UCSD-AML1 (cell line): ENCODE results near the gene ZNF526.
A peak's percentile ranks its signal among the peaks of the same experiment; 100 is the strongest.
"Not testable (repeated sequence)": the region's sequence is repeated elsewhere in the genome, so short reads cannot be mapped to it uniquely, and the experiment has no call there.

Source experiments
- DNase-seq: peaks from one replicate; lab custom pipeline; 2025; ENCODE audit not compliant: unreplicated experiment; lab: John Stamatoyannopoulos, UW

The ZNF526 gene

GRCh38 chr19:42257842-42258241, 37.7 kb downstream of the ZNF526 start:
- not testable (repeated sequence) for DNase-seq

DNA sequence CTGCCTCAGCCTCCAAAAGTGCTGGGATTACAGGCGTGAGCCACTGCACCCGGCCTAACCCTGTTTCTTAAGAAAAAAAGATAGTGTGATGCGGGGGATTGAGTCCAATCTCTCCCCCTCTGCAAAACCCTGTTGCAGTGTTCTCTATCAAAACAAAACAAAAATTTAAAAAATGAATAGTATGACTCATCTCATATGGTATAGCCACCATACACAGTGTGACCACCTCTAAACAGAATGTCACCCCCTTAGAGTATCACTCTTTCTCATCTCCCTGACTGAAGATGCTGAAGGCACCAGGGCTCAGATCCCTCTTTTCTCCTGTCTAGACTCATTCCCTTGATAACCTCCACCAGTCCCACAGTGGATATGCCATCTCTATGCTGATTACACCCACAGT, 41.7 kb downstream of the ZNF526 start:
- no peak for DNase-seq

DNA sequence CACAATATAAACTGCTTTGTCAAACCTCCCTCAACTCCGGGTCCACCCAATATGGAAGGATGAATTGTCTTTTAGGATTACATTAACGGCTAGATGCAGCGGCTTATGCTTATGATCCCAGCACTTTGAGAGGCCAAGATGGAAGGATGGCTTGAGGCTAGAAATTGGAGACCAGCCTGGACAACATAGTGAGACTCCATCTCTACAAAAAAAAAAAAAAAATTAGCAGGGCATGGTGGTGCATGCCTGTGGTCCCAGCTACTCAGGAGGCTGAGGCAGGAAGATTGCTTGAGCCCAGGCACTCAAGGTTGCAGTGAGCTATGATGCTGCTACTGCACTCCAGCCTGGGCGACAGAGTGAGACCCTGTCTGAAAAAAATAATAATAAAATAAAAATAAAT, 46.0 kb downstream of the ZNF526 start:
- DNase-seq: not testable (repeated sequence)

- not testable (repeated sequence) for DNase-seq
These were observed 47.0 kb downstream of the ZNF526 start for GRCh38 chr19:42266928-42267603.

- no peak for DNase-seq
These were observed 47.6 kb downstream of the ZNF526 start for GRCh38 chr19:42267644-42268141.

DNA sequence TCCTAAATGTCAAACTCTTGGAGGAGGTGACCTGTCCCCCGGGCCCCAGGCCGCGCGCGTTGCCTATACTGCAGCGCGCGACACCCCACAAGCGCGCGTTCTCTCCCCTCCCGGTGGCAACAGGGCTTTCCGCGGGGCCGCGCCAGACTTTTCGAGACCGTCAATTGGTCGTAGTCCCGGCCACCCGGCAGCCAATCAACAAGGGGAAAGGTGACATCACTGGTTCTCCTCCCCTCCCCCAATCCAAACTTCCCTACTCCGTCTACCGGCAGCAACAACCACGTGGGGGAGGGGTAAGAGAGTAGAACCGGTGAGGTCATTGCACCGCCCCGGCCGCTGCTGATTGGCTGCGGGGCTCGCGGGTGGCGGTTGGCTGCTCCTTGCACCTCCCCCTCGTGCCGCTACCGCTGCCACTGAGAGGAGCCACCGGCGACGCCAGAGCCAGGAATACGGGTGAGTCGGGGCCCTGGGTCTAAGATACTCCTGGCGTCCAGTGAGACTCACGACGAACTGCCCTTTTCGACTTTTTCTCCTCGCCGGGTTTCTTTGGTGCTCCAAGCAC, 48.1 kb downstream of the ZNF526 start:
- peak; percentile 97 for DNase-seq

DNA sequence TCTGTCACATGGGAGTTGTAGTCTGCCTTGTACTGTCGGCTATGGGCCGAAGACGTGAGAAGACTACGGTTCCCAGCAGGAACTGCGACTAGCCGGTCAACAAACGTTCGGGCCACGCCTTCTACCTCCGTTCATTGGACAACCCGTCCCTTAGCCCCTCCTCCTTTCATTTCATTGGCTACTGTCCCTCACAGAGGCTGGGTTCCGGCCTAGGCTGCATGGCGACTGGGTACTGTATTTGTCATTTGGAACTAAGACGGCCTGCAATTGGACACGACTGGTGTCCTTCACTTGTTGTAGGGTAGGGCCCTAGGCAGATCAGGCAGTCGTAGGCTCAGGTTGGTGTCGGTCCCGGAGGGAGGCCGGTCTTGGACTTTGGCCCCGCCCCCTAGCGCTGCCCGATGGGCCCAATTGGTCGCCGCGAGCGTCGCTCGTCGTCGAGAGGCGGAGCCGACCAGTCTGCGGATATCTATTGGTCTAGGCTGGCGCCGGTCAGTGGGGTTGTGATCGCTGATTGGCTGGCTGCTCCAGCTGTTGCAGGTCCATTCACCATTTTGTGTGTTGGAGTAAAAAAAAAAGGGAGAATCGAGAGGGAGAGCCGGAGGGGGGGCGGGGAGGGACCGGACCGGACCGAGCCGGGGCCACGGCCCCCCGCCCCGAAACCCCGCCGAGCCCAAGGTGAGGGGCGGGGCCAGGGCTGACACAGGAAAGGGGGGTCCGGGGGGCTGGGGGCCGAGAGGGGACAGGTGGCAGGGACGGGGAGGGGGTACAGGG, 48.8 kb downstream of the ZNF526 start, which contains the start of gene CIC:
TSS of gene CIC (plus strand) at position 549 of the 774 bp plus-strand sequence. CDS start 2,532 bp downstream, outside the sequence.
- peak; percentile 99 for DNase-seq

GRCh38 chr19:42269478-42270345, 49.6 kb downstream of the ZNF526 start:
- DNase-seq: no peak

DNA sequence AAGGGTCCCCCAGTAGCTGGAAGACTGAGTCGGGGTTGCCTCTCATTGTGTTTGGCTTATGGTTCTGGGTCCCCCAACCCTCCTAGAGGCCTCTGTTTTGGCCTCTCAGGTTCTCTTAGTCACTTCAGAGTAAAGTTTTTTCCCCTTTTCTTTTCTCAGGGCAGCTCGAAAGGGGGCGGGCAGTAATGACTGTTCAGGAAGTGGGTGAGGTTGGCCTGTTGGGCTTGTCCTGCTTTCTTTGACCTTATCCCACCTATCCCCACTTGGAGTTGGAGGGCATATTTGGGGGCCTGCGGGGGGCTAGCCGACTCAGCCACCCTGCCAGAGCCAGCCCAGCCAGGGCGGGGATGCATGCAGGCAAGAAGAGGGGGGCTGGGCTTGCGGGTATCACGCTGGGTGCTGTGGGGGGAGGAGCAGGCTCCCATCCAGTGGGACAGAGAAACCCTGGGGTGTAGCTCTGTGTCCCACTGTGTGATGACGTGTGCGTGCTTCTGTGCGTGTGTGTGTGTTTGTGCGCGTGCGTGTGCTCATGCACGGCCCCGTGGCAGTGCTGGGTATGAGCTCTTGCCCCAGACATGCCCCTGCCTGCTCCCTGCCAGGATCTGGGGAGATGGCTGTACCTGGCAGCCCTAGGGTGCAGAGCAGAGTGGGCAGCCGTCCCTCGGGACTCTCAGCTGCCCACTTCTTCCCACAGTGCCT, 50.4 kb downstream of the ZNF526 start:
- DNase-seq: peak; percentile 47

GRCh38 chr19:42271045-42271419, 50.9 kb downstream of the ZNF526 start:
- DNase-seq: no peak

DNA sequence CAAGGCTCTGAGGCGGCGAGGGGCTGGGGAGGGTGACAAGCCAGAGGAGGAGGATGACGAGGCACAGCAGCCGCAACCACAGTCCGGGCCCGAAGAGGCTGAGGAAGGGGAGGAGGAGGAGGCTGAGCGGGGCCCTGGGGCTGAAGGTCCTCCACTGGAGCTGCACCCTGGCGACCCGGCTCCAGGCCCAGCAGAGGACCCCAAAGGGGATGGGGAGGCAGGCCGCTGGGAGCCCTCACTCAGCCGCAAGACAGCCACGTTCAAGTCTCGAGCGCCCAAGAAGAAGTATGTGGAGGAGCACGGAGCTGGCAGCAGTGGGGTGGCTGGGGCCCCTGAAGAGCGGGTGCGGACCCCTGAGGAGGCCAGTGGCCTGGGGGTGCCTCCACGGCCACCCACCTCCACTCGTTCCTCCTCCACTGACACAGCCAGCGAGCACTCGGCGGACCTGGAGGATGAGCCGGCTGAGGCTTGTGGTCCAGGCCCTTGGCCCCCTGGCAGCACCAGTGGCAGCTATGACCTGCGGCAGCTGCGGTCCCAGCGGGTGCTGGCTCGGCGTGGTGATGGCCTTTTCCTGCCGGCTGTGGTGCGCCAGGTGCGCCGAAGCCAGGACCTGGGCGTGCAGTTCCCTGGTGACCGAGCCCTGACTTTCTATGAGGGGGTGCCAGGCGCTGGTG, 51.9 kb downstream of the ZNF526 start:
- no peak for DNase-seq

DNA sequence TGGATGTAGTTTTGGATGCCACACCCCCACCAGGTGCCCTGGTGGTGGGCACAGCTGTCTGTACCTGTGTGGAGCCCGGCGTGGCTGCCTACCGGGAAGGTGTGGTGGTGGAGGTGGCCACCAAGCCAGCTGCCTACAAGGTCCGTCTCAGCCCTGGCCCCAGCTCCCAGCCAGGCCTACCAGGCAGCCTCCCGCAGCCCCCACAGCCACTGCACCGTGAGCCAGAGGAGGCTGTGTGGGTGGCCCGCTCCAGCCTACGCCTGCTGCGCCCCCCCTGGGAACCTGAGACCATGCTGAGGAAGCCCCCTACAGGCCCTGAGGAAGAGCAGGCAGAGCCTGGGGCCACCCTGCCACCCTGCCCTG, 52.4 kb downstream of the ZNF526 start:
- no peak for DNase-seq

- DNase-seq: no peak
These were observed 52.9 kb downstream of the ZNF526 start for GRCh38 chr19:42272989-42273406.

DNA sequence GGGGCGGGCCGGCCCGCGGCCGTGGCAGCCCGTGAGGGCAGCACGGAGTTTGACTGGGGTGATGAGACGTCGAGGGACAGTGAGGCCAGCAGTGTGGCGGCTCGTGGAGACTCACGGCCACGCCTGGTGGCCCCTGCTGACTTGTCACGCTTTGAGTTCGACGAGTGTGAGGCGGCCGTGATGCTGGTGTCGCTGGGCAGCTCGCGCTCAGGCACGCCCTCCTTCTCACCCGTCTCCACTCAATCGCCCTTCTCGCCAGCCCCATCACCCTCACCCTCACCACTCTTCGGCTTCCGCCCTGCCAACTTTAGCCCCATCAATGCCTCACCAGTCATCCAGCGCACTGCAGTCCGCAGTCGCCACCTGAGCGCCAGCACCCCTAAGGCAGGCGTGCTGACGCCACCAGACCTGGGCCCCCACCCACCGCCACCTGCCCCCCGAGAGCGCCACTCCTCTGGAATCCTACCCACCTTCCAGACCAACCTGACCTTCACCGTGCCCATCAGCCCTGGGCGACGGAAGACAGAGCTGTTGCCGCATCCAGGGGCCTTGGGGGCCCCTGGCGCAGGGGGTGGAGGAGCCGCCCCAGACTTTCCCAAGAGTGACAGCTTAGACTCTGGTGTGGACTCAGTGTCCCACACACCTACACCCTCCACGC, 53.4 kb downstream of the ZNF526 start:
- DNase-seq: no peak

DNA sequence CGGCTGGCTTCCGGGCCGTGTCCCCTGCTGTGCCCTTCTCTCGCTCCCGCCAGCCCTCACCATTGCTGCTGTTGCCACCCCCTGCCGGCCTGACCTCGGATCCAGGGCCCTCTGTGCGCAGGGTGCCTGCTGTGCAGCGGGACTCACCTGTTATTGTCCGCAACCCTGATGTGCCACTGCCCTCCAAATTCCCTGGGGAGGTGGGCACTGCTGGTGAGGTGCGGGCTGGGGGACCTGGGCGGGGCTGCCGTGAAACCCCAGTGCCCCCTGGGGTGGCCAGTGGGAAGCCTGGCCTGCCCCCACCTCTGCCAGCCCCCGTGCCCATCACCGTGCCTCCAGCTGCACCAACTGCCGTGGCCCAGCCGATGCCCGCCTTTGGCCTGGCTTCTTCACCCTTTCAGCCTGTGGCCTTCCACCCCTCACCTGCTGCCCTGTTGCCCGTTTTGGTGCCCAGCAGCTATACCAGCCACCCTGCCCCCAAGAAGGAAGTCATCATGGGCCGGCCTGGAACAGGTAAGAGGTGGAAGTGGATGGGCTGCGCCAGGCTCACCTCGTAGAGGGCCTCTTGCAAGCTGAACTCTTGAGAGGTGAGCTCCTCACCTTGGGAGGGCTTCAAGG, 54.1 kb downstream of the ZNF526 start:
- no peak for DNase-seq

GRCh38 chr19:42275103-42275502, 55.0 kb downstream of the ZNF526 start:
- no peak for DNase-seq

- no peak for DNase-seq
These were observed 55.4 kb downstream of the ZNF526 start for GRCh38 chr19:42275517-42275916.

DNA sequence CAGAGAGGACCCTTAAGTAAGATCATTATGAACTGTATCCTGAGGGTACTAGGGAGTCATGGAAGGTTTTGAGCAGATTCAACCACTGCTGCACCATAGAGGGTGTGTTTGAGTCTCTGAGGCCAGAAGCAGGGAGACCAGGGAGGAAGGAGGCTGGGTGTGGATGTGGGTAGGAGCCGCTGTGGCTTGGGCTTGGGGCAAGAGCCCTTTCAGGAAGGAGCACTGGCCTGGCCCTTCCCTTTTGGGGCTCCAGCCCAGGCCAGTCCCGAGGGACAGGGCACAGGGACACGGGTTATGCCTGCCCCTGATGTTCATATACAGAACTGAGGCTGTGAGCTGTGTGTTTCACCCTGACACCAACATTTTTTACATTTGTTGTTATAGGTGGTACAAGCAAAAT, 56.2 kb downstream of the ZNF526 start:
- DNase-seq: no peak

- no peak for DNase-seq
These were observed 56.7 kb downstream of the ZNF526 start for GRCh38 chr19:42276821-42277220.
